ENCODE measurements around the gene ANXA3.

GRCh38 chr4:78644744-78645330, 93.3 kb downstream of the ANXA3 start:
- TF ChIP-seq CTCF (IDR thresholded peaks at IDR 0.05): peak in 2 of 3 donors; percentile 42 to 77
- no peak for TF ChIP-seq POLR2A (IDR thresholded peaks at IDR 0.05)
